ENCODE measurements around the gene SCGB3A2.

Gene SCGB3A2

GRCh38 chr5:147902609-147903115 lies 24.2 kb downstream of the SCGB3A2 start:
- no peak for DNase-seq (ENCODE audit: extremely low read depth in 1 of 2, low read depth in 1 of 2)

- no peak for DNase-seq (ENCODE audit: extremely low read depth in 1 of 2, low read depth in 1 of 2)
These were observed 25.6 kb downstream of the SCGB3A2 start for GRCh38 chr5:147904110-147904509.

- DNase-seq (ENCODE audit: extremely low read depth in 1 of 2, low read depth in 1 of 2), result no peak
These were observed 28.0 kb downstream of the SCGB3A2 start, which contains the start of gene C5orf46 for GRCh38 chr5:147906326-147907095. Gene C5orf46 (minus strand): TSS chr5:147906538. CDS start chr5:147906501, 37 bp downstream.

GRCh38 chr5:147911427-147911826 lies 32.9 kb downstream of the SCGB3A2 start:
- DNase-seq (ENCODE audit: extremely low read depth in 1 of 2, low read depth in 1 of 2), result no peak

GRCh38 chr5:147912011-147912410 lies 33.5 kb downstream of the SCGB3A2 start:
- DNase-seq (ENCODE audit: extremely low read depth in 1 of 2, low read depth in 1 of 2), result no peak

GRCh38 chr5:147913786-147914185 lies 35.3 kb downstream of the SCGB3A2 start:
- DNase-seq (ENCODE audit: extremely low read depth in 1 of 2, low read depth in 1 of 2), result no peak

- DNase-seq (ENCODE audit: extremely low read depth in 1 of 2, low read depth in 1 of 2), result no peak
These were observed 39.7 kb downstream of the SCGB3A2 start for GRCh38 chr5:147918101-147918685.

- DNase-seq (ENCODE audit: extremely low read depth in 1 of 2, low read depth in 1 of 2), result no peak
These were observed 40.4 kb downstream of the SCGB3A2 start for GRCh38 chr5:147918899-147919298.

GRCh38 chr5:147920420-147921030 lies 42.0 kb downstream of the SCGB3A2 start:
- DNase-seq (ENCODE audit: extremely low read depth in 1 of 2, low read depth in 1 of 2), result no peak

- no peak for DNase-seq (ENCODE audit: extremely low read depth in 1 of 2, low read depth in 1 of 2)
These were observed 42.6 kb downstream of the SCGB3A2 start for GRCh38 chr5:147921136-147921535.

GRCh38 chr5:147925020-147925419 lies 46.5 kb downstream of the SCGB3A2 start:
- DNase-seq (ENCODE audit: extremely low read depth in 1 of 2, low read depth in 1 of 2), result no peak

GRCh38 chr5:147927901-147928300 lies 49.4 kb downstream of the SCGB3A2 start:
- no peak for DNase-seq (ENCODE audit: extremely low read depth in 1 of 2, low read depth in 1 of 2)

- DNase-seq (ENCODE audit: extremely low read depth in 1 of 2, low read depth in 1 of 2), result no peak
These were observed 52.3 kb downstream of the SCGB3A2 start for GRCh38 chr5:147930769-147931168.
